Hematopoietic multipotent progenitor cell treated with erythropoietin and hydrocortisone succinate and interleukin-3 and kit ligand, for 4 days (in vitro differentiated cells): ENCODE data around the gene ATAT1.

Experiments
- DNase-seq: peaks from one replicate; pipeline ENCODE4 v3.0.0-alpha.2; 2015

The ATAT1 gene

GRCh38 chr6:30626484-30627366 is at the start of gene ATAT1:
Gene ATAT1, plus strand, starts transcription at chr6:30626874.
- DNase-seq = peak; percentile 95

DNA sequence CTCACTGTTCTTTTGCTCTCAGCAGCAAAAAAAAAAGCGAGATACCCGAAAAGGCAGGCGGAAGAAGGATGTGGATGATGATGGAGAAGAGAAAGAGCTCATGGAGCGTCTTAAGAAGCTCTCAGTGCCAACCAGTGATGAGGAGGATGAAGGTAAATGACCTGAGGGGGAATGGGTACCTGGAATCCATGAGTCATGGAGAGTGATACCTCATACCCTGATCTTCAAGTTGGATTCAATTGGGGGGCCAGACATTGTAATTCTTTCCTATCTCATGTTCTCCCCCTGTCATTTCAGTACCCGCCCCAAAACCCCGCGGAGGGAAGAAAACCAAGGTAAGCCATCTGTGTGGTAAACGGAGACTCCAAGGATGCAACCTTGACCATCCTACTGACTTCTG is 48.6 kb upstream of the ATAT1 start:
- DNase-seq = no peak

- no peak for DNase-seq
Observed at GRCh38 chr6:30583921-30584320, 42.8 kb upstream of the ATAT1 start.

GRCh38 chr6:30589754-30590358 is 36.8 kb upstream of the ATAT1 start:
- DNase-seq = no peak

- DNase-seq = no peak
Observed at GRCh38 chr6:30590509-30590908, 36.2 kb upstream of the ATAT1 start.

- peak; percentile 28 for DNase-seq
Observed at GRCh38 chr6:30591008-30591407, 35.7 kb upstream of the ATAT1 start.

- DNase-seq = no peak
Observed at GRCh38 chr6:30592287-30592686, 34.4 kb upstream of the ATAT1 start.

- peak; percentile 89 for DNase-seq
Observed at GRCh38 chr6:30597315-30598144, 29.1 kb upstream of the ATAT1 start.

GRCh38 chr6:30598912-30599624 is 27.6 kb upstream of the ATAT1 start:
- DNase-seq = no peak

DNA sequence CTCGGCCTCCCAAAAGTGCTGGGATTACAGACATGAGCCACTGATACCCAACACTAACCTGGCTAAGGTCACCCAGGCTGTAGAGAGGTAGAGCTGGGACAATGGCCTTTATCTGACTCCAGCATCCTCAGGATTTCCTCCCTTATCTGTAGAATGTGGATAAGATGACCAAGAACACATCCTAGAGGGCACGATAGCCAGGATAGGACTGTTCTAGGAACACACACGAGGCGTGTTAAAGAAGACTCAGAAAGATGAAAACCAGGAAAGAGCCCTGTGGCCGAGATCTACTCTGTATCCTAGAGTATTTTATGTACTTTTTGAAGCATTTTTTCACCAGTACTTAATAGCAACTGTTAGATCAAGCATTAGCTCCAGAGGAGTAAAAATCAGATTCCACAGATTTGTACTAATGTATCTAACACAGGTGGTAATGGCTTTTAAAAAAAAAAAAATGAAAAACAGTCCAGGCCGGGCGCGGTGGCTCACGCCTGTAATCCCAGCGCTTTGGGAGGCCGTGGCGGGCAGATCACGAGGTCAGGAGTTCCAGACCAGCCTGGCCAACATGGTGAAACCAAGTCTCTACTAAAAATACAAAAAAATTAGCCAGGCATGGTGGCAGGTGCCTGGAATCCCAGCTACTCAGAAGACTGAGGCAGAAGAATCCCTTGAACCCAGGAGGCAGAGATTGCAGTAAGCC is 26.9 kb upstream of the ATAT1 start:
- no peak for DNase-seq

GRCh38 chr6:30600451-30600961 is 26.2 kb upstream of the ATAT1 start:
- DNase-seq = no peak

- DNase-seq = no peak
Observed at GRCh38 chr6:30601436-30601814, 25.2 kb upstream of the ATAT1 start.

- DNase-seq = no peak
Observed at GRCh38 chr6:30601815-30602641, 24.6 kb upstream of the ATAT1 start.

- no peak for DNase-seq
Observed at GRCh38 chr6:30603961-30604360, 22.7 kb upstream of the ATAT1 start.

DNA sequence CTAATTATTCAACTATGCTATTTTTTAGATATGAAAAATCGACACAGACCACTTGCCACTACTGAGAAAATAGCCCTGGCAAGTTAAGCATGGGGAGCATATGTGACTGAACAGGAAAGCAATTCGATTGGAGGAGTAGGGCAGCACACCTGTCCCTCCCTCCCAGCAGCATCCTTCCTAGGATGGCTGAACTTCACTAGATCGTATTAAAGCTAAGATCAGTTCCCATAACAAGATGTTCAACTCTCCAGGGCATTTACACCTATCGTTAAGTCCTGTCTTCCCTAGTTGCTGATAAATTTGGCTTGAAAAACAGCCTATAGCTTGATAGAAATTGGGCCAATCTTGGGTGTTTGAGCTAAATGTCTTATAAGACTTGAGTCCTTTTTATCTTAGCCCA is 16.6 kb upstream of the ATAT1 start:
- no peak for DNase-seq

DNA sequence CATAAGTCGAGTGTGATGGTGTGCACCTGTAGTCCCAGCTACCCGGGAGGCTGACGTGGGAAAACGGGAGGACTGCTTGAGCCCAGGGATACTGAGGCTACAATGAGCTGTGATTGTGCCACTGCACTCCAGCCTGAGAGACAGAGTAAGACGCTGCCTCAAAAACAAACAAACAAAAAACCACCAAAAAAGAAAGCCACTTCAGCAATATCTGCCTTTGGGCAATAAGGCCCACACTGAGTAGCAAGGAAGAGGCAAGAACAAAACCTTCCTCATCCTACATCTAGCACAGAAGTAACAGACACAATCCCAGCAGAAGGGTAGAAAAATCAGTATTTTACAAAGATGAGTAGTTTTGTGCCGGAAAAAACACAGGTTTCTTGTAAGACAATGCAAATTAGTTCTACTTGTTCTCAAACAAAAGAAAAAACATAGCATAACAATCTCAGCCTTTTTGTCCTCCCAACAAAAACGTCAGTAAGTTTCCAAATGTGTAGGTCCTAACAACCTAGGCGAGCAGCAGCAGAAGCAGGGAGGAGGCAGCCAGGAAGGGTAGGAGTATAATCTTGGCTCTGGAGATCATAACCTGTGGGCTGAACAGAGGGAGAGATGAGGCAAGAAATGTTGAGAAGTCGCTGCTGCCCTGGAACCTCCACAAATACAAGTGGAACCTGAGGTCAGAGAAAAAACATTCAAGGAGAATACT is 15.4 kb upstream of the ATAT1 start:
- DNase-seq = no peak

DNA sequence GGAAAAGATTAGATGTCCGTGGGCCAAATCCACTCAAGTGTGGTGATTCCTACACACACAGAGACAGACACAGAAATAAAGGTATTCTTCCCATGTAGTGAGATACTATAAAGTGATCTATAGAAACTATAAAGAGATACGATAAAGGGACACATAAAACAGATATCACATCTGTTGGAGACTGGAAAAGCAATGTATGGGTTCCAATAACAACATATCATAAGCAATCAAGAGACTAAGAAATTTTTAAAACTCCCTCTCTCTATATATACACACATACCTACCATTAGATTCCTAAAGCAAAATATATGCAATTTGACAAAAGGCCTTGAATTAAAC is 14.8 kb upstream of the ATAT1 start:
- no peak for DNase-seq

GRCh38 chr6:30612213-30612612 is 14.5 kb upstream of the ATAT1 start:
- no peak for DNase-seq

DNA sequence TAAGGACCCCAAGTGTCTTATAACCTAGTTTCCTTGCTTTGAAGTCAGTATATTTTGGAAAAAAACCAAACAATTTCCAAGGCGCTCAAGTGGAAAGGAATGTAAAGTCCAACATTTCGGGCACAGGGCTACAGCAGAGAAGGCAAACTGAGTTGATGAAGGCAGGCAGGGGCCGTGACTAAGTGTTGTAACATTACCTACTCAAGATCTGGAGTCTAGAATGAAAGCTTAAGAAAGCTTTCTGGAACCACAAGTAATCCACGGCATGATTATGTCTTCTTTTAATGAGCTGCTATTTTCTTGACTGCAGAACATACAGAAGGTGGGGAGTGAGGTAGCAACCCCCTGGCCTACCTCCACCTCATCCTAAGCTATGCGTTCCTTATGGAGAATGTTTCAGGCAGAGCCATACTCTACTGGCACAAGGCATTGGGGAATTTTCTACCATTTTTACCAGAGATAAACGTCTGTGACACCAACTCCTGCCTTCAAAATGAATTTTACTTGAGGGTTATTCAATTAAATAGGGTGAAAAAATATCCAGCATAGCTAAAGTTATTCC is 13.9 kb upstream of the ATAT1 start:
- no peak for DNase-seq
